GM21529 (cell line): ENCODE data around the gene PACRG.

Experiments used
- ATAC-seq: cut with Tn5 transposase; IDR thresholded peaks from one replicate; pipeline ENCODE4 v1.9.1; 2021; ENCODE audit not compliant: unreplicated experiment

The PACRG gene

GRCh38 chr6:162998777-162999176 is 271.0 kb downstream of the PACRG start:
- no peak for ATAC-seq

- no peak for ATAC-seq
These were observed 272.0 kb downstream of the PACRG start for GRCh38 chr6:162999575-163000285.

GRCh38 chr6:163001330-163001729 is 273.6 kb downstream of the PACRG start:
- peak; percentile 100 for ATAC-seq

- no peak for ATAC-seq
These were observed 280.4 kb downstream of the PACRG start for GRCh38 chr6:163008186-163008585.

GRCh38 chr6:163008626-163009025 is 280.9 kb downstream of the PACRG start:
- ATAC-seq, result no peak

- no peak for ATAC-seq
These were observed 282.4 kb downstream of the PACRG start for GRCh38 chr6:163010145-163010544.

GRCh38 chr6:163014736-163015135 is 287.0 kb downstream of the PACRG start:
- no peak for ATAC-seq

DNA sequence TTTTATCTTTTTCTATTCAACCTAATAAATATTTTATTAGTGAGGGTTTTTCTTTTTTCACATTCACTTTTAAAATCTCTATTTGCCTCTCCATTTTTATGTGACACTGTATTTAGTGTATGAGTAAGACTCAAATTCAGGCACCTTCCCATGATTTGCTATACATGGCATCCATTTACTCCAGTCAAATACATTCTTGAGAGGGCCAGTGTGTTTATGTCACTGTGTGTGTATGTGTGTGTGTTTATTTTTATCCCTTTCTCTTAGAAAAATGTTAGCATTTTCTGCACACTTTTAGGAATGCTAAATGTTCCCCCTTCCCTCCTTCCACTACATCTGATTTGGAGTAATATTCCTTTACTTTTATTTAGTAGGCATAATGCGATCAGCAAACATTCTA is 290.0 kb downstream of the PACRG start:
- no peak for ATAC-seq

- no peak for ATAC-seq
These were observed 292.2 kb downstream of the PACRG start for GRCh38 chr6:163019926-163020325.

GRCh38 chr6:163021054-163021453 is 293.3 kb downstream of the PACRG start:
- no peak for ATAC-seq

DNA sequence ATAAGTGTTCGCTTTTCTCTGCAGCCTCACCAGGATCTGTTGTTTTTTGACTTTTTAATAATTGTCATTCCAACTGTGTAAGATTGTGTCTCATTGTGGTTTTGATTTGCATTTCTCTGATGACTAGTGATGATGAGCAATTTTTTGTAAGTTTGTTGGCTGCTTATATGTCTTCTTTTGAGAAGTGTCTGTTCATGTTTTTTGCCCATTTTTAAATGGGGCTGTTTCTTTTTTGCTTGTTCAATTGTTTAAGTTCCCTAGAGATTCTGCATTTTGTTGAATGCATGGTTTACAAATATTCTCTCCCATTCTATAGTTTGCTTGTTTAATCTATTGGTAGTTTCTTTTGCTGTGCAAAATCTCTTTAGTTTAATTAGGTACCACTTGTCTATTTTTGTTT is 295.9 kb downstream of the PACRG start:
- ATAC-seq, result no peak

GRCh38 chr6:163026893-163027292 is 299.1 kb downstream of the PACRG start:
- ATAC-seq, result no peak

DNA sequence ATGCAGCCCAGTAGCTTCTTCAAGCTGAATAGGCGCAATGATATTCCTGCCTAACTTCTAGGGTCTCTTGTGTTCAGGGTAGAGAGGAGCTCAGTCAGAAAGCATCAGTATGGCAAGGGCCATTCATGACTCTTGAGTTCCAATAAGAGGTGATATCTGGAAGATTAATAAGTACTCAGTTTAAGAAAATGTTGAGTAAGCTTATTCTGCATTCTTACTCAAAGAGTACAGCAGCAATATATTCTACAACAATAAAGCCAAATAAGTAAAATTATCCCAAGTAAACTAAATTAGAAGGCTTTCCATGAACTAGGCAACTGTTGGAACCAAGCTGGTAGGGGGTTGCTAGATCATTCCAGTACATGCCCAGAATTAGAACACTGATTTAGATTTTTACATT is 303.2 kb downstream of the PACRG start:
- no peak for ATAC-seq

DNA sequence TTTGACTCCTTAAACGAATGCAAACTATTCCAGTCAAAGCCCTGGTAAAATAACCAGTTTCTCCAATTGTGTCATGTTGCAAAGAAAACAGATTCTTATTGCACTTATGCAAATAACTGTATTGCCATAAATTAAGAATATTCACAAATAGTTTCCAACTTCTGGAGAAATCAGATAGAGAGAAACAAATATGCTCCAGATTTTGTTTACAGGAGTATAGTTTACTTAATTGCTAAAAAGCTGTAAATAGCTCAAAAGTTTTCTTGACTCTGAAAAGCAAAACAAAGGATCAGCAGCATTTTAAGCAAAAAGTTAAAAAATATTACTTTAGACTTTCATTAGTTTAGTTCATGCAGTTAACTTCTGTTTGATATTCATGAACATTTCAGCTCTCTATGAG is 304.2 kb downstream of the PACRG start:
- ATAC-seq, result no peak

DNA sequence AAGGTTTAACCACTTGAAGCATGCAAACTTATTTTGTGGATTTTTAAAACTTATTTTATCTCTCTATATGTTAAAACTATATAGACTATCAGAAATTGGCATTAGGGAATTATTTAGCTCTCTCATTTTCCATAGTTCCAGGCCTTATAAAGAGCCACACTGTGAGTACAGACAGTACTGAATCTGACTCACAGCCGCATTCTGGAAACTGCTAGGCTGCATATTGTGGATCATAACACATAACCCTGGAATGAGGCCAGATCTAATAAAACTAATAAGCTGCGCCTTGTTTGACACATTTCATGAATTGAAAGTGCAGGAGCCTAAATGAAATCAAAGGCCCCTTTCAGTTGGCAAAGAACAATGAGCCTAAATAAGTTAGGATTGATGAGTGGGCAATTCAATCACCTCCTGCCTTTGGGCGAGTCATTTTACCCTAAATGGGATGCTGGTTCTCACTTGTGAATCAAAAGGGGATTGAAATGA is 308.4 kb downstream of the PACRG start:
- no peak for ATAC-seq

DNA sequence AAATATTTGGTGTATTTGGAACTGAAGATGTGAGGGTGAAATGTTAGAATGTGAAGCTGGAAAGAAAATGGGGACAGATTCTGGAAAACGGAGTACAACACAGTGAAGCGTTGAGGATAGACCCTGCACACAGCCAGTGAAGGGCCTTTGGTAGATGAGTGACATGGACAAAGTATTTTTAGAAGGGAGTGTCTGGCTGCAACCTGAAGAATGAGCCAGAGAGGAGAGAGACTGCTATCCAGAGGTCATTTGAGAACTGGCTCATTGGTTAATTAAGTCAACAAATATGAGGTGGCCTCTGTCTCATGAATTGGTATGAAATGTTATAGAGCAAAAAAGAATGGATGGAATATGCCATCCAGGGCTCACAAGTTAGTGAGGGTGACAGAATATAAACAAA is 310.5 kb downstream of the PACRG start:
- ATAC-seq, result no peak

GRCh38 chr6:163048345-163048744 is 320.6 kb downstream of the PACRG start:
- ATAC-seq, result no peak

- ATAC-seq, result no peak
These were observed 326.0 kb downstream of the PACRG start for GRCh38 chr6:163053667-163054344.

DNA sequence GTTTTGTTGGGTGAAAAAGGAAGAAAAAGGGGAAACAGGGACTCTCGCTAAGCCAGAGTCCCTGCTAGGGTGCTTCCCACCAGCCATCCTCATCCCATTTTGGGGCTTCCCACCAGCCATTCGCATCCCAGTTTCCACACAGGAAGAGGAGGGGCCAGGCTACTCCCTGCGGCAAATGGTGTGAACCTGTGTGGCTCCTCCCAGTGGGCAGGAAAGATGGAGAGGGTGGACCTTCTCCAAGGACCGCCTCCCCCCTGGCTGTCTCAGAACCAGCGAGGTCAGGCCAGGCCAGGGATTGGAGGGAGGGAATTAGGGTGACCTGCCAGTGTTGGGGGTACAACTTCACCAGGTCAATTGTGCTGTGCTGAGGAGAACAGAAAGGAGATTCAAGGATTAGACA is 326.9 kb downstream of the PACRG start:
- ATAC-seq, result no peak

DNA sequence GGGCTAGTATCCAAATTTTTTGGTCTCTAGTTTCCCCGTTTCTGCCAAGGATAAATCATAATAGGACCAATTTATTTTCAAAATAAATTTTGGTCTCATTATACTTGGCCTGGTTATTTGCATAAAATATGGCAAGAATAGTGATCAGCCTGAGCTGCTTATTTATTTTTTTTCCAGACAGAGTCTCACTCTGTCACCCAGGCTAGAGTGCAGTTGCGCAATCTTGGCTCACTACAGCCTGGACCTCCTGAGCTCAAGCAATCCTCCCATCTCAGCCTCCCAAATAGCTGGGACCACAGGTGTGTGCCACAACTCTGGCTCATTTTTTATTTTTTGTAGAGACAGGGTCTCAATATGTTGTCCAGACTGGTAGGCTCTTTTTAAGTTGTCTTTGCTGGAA is 329.5 kb downstream of the PACRG start:
- ATAC-seq, result no peak

DNA sequence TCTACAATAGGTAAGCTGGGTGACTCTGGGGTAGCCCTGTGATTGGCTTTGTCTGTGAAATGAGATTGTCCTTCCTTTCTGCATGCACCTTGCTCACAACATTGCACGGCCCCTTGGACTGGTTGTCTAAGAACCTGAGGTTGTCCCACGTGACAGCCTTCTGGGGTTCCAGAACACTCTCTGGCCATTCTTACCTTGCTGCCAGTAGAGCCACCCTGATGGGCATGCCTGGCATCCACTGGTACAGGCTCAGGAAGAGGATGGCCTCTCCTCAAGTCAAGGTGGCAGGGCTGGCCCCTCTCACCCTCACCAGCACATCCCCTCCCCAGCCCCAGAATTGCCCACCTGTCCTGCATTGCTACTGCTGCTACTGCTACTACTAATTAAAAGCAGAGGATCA is 335.0 kb downstream of the PACRG start:
- ATAC-seq, result no peak

DNA sequence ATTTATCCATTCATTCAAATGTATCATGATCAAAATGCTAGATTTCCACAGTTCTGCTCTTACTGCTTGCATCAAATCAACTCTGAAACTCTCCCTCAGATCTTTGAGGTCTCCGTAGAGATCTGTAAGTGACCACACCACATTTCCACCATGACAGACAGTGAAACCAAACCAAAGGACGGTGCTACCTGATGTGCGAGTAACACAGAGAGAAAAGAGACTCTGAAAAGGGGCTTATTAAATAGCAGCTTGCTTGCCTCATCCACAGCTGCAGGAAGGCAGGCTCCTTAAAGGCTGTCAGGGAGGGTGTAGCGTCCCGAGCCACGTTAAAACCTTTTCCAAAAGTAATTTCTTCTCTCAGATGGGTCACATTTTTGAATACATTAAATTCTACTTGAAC is 335.8 kb downstream of the PACRG start:
- no peak for ATAC-seq

DNA sequence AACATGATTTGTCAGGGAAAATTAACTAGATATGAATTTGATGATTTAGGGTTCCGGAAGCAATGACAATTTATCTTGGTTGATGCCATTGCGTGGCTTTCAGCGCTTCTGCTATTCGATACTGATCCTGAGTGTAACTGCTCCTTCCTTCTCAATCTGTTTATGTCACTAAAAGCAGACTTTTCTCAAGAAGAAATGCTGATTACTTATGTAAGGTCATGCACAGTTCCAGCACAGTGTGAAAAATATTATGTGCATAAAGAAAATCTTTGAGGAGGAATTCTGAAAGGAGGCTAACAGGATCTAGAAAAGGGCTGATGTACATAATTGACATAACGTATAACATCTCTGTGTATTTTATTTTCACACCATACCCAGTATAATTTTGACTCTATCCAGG is 336.6 kb downstream of the PACRG start:
- ATAC-seq, result no peak
